PFSK-1 (cell line): ENCODE data around the gene SYNPO.

Source experiments
- FOXP2 ChIP-seq: optimal IDR thresholded peaks from 2 replicates; pipeline ENCODE3; 2011; ENCODE audit warnings: borderline replicate concordance, control low read depth, inconsistent platforms; ENCODE audit not compliant: insufficient read depth; ENCODE audit errors: extremely low read length, extremely low read depth
- POLR2AphosphoS5 ChIP-seq: IDR thresholded peaks from 2 replicates; pipeline ENCODE4 v1.6.1; 2012; ENCODE audit warnings: low read depth, mild to moderate bottlenecking, control low read depth, low read length, moderate library complexity
- REST ChIP-seq, 2 experiments: IDR thresholded peaks; 2 replicates each; pipeline versions ENCODE4 v1.6.1 to v1.8.0; 2011 to 2012; ENCODE audit warnings: low read depth in 2 of 2, low read length in 2 of 2, control low read depth in 1 of 2, inconsistent platforms in 1 of 2, mild to moderate bottlenecking in 1 of 2, moderate library complexity in 1 of 2; ENCODE audit not compliant: insufficient read depth in 1 of 2
- SIN3A ChIP-seq: IDR thresholded peaks from 2 replicates; pipeline ENCODE4 v1.6.1; 2012; ENCODE audit warnings: mild to moderate bottlenecking, low read length, moderate library complexity, borderline replicate concordance; ENCODE audit not compliant: insufficient read depth

GRCh38 chr5:150653145-150653761 is 12.8 kb downstream of the SYNPO start:
- TF ChIP-seq SIN3A (no peak), POLR2AphosphoS5 (no peak), REST (IDR thresholded peaks at IDR 0.05; ENCODE audit: insufficient read depth in 1 of 2, low read depth in 2 of 2, low read length in 2 of 2) (no peak), FOXP2 (no peak)
